WTC11 (cell line): ENCODE measurements around the gene MXRA7. TPM values are rescaled to one million over a fixed set of nuclear protein-coding genes. Genes with fewer than 3 reads are reported as not detected.

ENCODE experiments used
- ATAC-seq: fragments of 200-7000 bp; cut with Tn5 transposase; 2 replicates; pipeline ENCODE4 v1.10.0; 2021; ENCODE audit warnings: mild to moderate bottlenecking, moderate library complexity
- CTCF ChIA-PET: fragments of 300-600 bp; sonication (Branson Sonifier 250); formaldehyde crosslinking; loops from one replicate; lab custom pipeline; 2021; ENCODE audit warnings: antibody characterized with exemption; lab: Charles Lee
- POLR2A ChIA-PET: fragments of 350-600 bp; sonication (Branson Sonifier 250); formaldehyde crosslinking; loops from one replicate; lab custom pipeline; 2021; ENCODE audit warnings: antibody characterized with exemption; lab: Charles Lee
- DNase-seq: peaks from one replicate; pipeline ENCODE4 v3.0.0; 2021; ENCODE audit warnings: low spot score
- H3K27ac Mint-ChIP-seq: 2 replicates; pipeline ENCODE4 v1.8.0; 2021; ENCODE audit warnings: mixed read lengths
- H3K27me3 Mint-ChIP-seq: 2 replicates; pipeline ENCODE4 v1.8.0; 2021; ENCODE audit warnings: low read depth, mild to moderate bottlenecking, moderate library complexity, mixed read lengths
- H3K36me3 Mint-ChIP-seq: 2 replicates; pipeline ENCODE4 v1.8.0; 2021; ENCODE audit warnings: mixed read lengths
- H3K4me1 Mint-ChIP-seq: 2 replicates; pipeline ENCODE4 v1.8.0; 2022; ENCODE audit warnings: mixed read lengths
- H3K4me3 Mint-ChIP-seq: 2 replicates; pipeline ENCODE4 v1.8.0; 2021; ENCODE audit warnings: mild to moderate bottlenecking, moderate library complexity, mixed read lengths
- H3K9me3 Mint-ChIP-seq: 2 replicates; pipeline ENCODE4 v1.8.0; 2021; ENCODE audit warnings: mixed read lengths
- AFF4 ChIP-seq: sonication (generic); formaldehyde crosslinking; IDR thresholded peaks from 2 replicates; pipeline ENCODE4 v1.8.1; 2023; ENCODE audit warnings: mild to moderate bottlenecking, missing genetic modification reagents, borderline replicate concordance
- CTCF ChIP-seq: fragments of 200-600 bp; IDR thresholded peaks from 2 replicates; pipeline ENCODE4 v1.8.0; 2022; ENCODE audit warnings: antibody characterized with exemption
- E2F1 ChIP-seq: sonication (generic); formaldehyde crosslinking; IDR thresholded peaks from 2 replicates; pipeline ENCODE4 v1.8.0; 2022; ENCODE audit warnings: mild to moderate bottlenecking, missing genetic modification reagents
- FOXP1 ChIP-seq: sonication (generic); formaldehyde crosslinking; IDR thresholded peaks from 2 replicates; pipeline ENCODE4 v1.8.0; 2022; ENCODE audit warnings: missing genetic modification reagents, mild to moderate bottlenecking, moderate library complexity, borderline replicate concordance
- FOXP4 ChIP-seq: sonication (generic); formaldehyde crosslinking; IDR thresholded peaks from 2 replicates; pipeline ENCODE4 v1.8.0; 2022; ENCODE audit warnings: mild to moderate bottlenecking, missing genetic modification reagents
- GTF2I ChIP-seq: fragments of 250-450 bp; sonication (Bioruptor Pico); conservative IDR thresholded peaks from 2 replicates; pipeline ENCODE4 v1.4.0; 2021; ENCODE audit warnings: mild to moderate bottlenecking
- HMGXB4 ChIP-seq: sonication (generic); formaldehyde crosslinking; IDR thresholded peaks from 2 replicates; pipeline ENCODE4 v1.8.1; 2023; ENCODE audit warnings: mild to moderate bottlenecking, moderate library complexity, missing genetic modification reagents
- MAX ChIP-seq: sonication (generic); formaldehyde crosslinking; IDR thresholded peaks from 2 replicates; pipeline ENCODE4 v1.8.0; 2022; ENCODE audit warnings: mild to moderate bottlenecking, missing genetic modification reagents
- NFE2L1 ChIP-seq: sonication (generic); formaldehyde crosslinking; IDR thresholded peaks from 2 replicates; pipeline ENCODE4 v1.8.1; 2023; ENCODE audit warnings: missing genetic modification reagents
- NR1H2 ChIP-seq: sonication (generic); formaldehyde crosslinking; IDR thresholded peaks from 2 replicates; pipeline ENCODE4 v1.9.0; 2021; ENCODE audit warnings: mild to moderate bottlenecking, moderate library complexity, missing genetic modification reagents
- NR2C2 ChIP-seq: sonication (generic); formaldehyde crosslinking; IDR thresholded peaks from 2 replicates; pipeline ENCODE4 v1.8.0; 2022; ENCODE audit warnings: mild to moderate bottlenecking, missing genetic modification reagents
- STAT6 ChIP-seq: sonication (generic); formaldehyde crosslinking; conservative IDR thresholded peaks from 2 replicates; pipeline ENCODE4 v1.8.1; 2023; ENCODE audit warnings: mild to moderate bottlenecking, low read depth, missing genetic modification reagents, moderate library complexity
- ZNF121 ChIP-seq: sonication (generic); formaldehyde crosslinking; IDR thresholded peaks from 2 replicates; pipeline ENCODE4 v1.8.0; 2023; ENCODE audit warnings: missing genetic modification reagents
- ZNF232 ChIP-seq: sonication (generic); formaldehyde crosslinking; IDR thresholded peaks from 2 replicates; pipeline ENCODE4 v1.8.0; 2022; ENCODE audit warnings: mild to moderate bottlenecking, missing genetic modification reagents
- ZNF281 ChIP-seq: sonication (generic); formaldehyde crosslinking; IDR thresholded peaks from 2 replicates; pipeline ENCODE4 v1.8.0; 2023; ENCODE audit warnings: mild to moderate bottlenecking, missing genetic modification reagents
- ZSCAN18 ChIP-seq: fragments of 250-450 bp; sonication (Bioruptor Pico); IDR thresholded peaks from 2 replicates; pipeline ENCODE4 v2.1.2; 2022; ENCODE audit warnings: mild to moderate bottlenecking, moderate library complexity
- total RNA-seq: library from RNA; stranded (reverse); gene quantifications from 3 replicates; pipeline ENCODE4 v1.2.3, GENCODE V29; 2021

The MXRA7 gene
- total RNA-seq, 1 experiment from 2014 or later: 46.5 TPM

GRCh38 chr17:76659928-76660655, 50.7 kb downstream of the MXRA7 start:
- POLR2A ChIA-PET: no interaction called here
- H3K27me3 Mint-ChIP-seq: no peaks in the 10 kb centered on the region
- no peak overlapping the region for H3K4me3 Mint-ChIP-seq
- H3K27ac Mint-ChIP-seq: no peak overlapping the region
- no peak for ATAC-seq
- no peaks in the 10 kb centered on the region for H3K9me3 Mint-ChIP-seq
- DNase-seq: no peak
- peaks cover 4% of the 10 kb centered on the region; the same call in 1 of the 2 replicates for H3K4me1 Mint-ChIP-seq
- no peaks in the 10 kb centered on the region for H3K36me3 Mint-ChIP-seq
- CTCF ChIA-PET: interaction anchor here (1.0 to 1.5 kb wide), 4 partner anchors 21 to 137 kb away, joined by 3 to 5 read pairs (median 4); no protein-coding TSS in a partner anchor
- TF ChIP-seq STAT6 (CRISPR knock-in tag) (no peak), ZNF121 (CRISPR knock-in tag) (no peak), ZNF232 (CRISPR knock-in tag) (no peak), FOXP1 (CRISPR knock-in tag) (no peak), HMGXB4 (CRISPR knock-in tag) (no peak), NR2C2 (CRISPR knock-in tag) (no peak), NR1H2 (no peak), ZSCAN18 (CRISPR knock-in tag) (no peak), FOXP4 (CRISPR knock-in tag) (no peak), E2F1 (CRISPR knock-in tag) (no peak), MAX (CRISPR knock-in tag) (no peak), CTCF (no peak), ZNF281 (CRISPR knock-in tag) (no peak), AFF4 (CRISPR knock-in tag) (no peak), GTF2I (no peak), NFE2L1 (CRISPR knock-in tag) (no peak)
